Muscle layer of colon (tissue), 2 donors: ENCODE data around the gene STXBP6.

Experiments used
- H3K27ac ChIP-seq: one replicate; pipeline ENCODE4 v1.7.0; 2013; ENCODE audit warnings: low read depth, mild to moderate bottlenecking, low read length, moderate library complexity
- H3K27me3 ChIP-seq, 2 donors: one replicate each; pipeline ENCODE4 v1.7.0; 2013; ENCODE audit warnings: low read length in 2 of 2, mild to moderate bottlenecking in 2 of 2; ENCODE audit not compliant: insufficient read depth in 2 of 2, control insufficient read depth in 1 of 2
- H3K36me3 ChIP-seq: one replicate; pipeline ENCODE4 v1.7.0; 2013; ENCODE audit warnings: mild to moderate bottlenecking, low read length; ENCODE audit not compliant: insufficient read depth
- H3K4me1 ChIP-seq: one replicate; pipeline ENCODE4 v1.7.0; 2013; ENCODE audit warnings: mild to moderate bottlenecking, low read length; ENCODE audit not compliant: insufficient read depth
- H3K4me3 ChIP-seq, 2 donors: one replicate each; pipeline ENCODE4 v1.7.0; 2013; ENCODE audit warnings: low read length in 2 of 2, low read depth in 1 of 2, mild to moderate bottlenecking in 1 of 2, moderate library complexity in 1 of 2
- H3K9ac ChIP-seq: one replicate; pipeline ENCODE4 v1.7.0; 2013; ENCODE audit warnings: low read length
- H3K9me3 ChIP-seq: one replicate; pipeline ENCODE4 v1.7.0; 2013; ENCODE audit warnings: mild to moderate bottlenecking, low read length
- donor health status: abdominal sarcoma.
- donor health status: Adenocarcinoma of cecum.

Gene STXBP6

GRCh38 chr14:25037032-25037431 lies 12.9 kb downstream of the STXBP6 start:
- H3K27ac ChIP-seq = no peak overlapping the region
- no peaks in the 10 kb centered on the region for H3K36me3 ChIP-seq
- H3K9me3 ChIP-seq = no peaks in the 10 kb centered on the region
- H3K27me3 ChIP-seq = no peaks in the 10 kb centered on the region
- peaks cover 14% of the 10 kb centered on the region for H3K4me1 ChIP-seq
- no peak overlapping the region for H3K9ac ChIP-seq
- no peak overlapping the region for H3K4me3 ChIP-seq

GRCh38 chr14:25034803-25035681 lies 14.9 kb downstream of the STXBP6 start:
- H3K27me3 ChIP-seq = no peaks in the 10 kb centered on the region
- no peak overlapping the region for H3K27ac ChIP-seq
- H3K9me3 ChIP-seq = no peaks in the 10 kb centered on the region
- no peaks in the 10 kb centered on the region for H3K36me3 ChIP-seq
- peaks cover 8% of the 10 kb centered on the region for H3K4me1 ChIP-seq
- H3K9ac ChIP-seq = no peak overlapping the region
- no peak overlapping the region for H3K4me3 ChIP-seq

GRCh38 chr14:25033358-25033757 lies 16.6 kb downstream of the STXBP6 start:
- Histone ChIP-seq H3K36me3 (no peaks in the 10 kb centered on the region), H3K4me1 (peaks cover 8% of the 10 kb centered on the region), H3K27ac (no peak overlapping the region), H3K27me3 (no peaks in the 10 kb centered on the region), H3K9me3 (no peaks in the 10 kb centered on the region), H3K9ac (no peak overlapping the region), H3K4me3 (no peak overlapping the region)

GRCh38 chr14:25032092-25032784 lies 17.7 kb downstream of the STXBP6 start:
- Histone ChIP-seq H3K9ac (no peak overlapping the region), H3K27me3 (no peaks in the 10 kb centered on the region), H3K4me1 (peaks cover 5% of the 10 kb centered on the region), H3K27ac (no peak overlapping the region), H3K4me3 (no peak overlapping the region), H3K9me3 (no peaks in the 10 kb centered on the region), H3K36me3 (no peaks in the 10 kb centered on the region)

GRCh38 chr14:25026476-25027137 lies 23.3 kb downstream of the STXBP6 start:
- H3K9me3 ChIP-seq = no peaks in the 10 kb centered on the region
- H3K36me3 ChIP-seq = no peaks in the 10 kb centered on the region
- no peak overlapping the region for H3K4me3 ChIP-seq
- H3K4me1 ChIP-seq = no peaks in the 10 kb centered on the region
- no peak overlapping the region for H3K27ac ChIP-seq
- H3K9ac ChIP-seq = no peak overlapping the region
- no peaks in the 10 kb centered on the region for H3K27me3 ChIP-seq

- Histone ChIP-seq H3K4me1 (no peaks in the 10 kb centered on the region), H3K27me3 (no peaks in the 10 kb centered on the region), H3K9me3 (no peaks in the 10 kb centered on the region), H3K4me3 (no peak overlapping the region), H3K9ac (no peak overlapping the region), H3K36me3 (no peaks in the 10 kb centered on the region), H3K27ac (no peak overlapping the region)
Measured at GRCh38 chr14:25019892-25020291, 30.1 kb downstream of the STXBP6 start.

GRCh38 chr14:25017562-25017961 lies 32.4 kb downstream of the STXBP6 start:
- Histone ChIP-seq H3K4me1 (no peaks in the 10 kb centered on the region), H3K36me3 (no peaks in the 10 kb centered on the region), H3K9ac (no peak overlapping the region), H3K27ac (no peak overlapping the region), H3K9me3 (no peaks in the 10 kb centered on the region), H3K27me3 (no peaks in the 10 kb centered on the region), H3K4me3 (no peak overlapping the region)

- H3K9me3 ChIP-seq = no peaks in the 10 kb centered on the region
Measured at GRCh38 chr14:25015761-25016160, 34.2 kb downstream of the STXBP6 start.

GRCh38 chr14:25014440-25014839 lies 35.5 kb downstream of the STXBP6 start:
- no peaks in the 10 kb centered on the region for H3K27me3 ChIP-seq
- no peak overlapping the region for H3K27ac ChIP-seq
- H3K9me3 ChIP-seq = no peaks in the 10 kb centered on the region
- H3K4me3 ChIP-seq = no peak overlapping the region
- H3K9ac ChIP-seq = no peak overlapping the region
- H3K4me1 ChIP-seq = peaks cover 7% of the 10 kb centered on the region
- no peaks in the 10 kb centered on the region for H3K36me3 ChIP-seq

More at GRCh38 chr14:25015761-25016160, 34.2 kb downstream of the STXBP6 start:
- no peaks in the 10 kb centered on the region for H3K36me3 ChIP-seq
- no peaks in the 10 kb centered on the region for H3K4me1 ChIP-seq
- H3K27me3 ChIP-seq = no peaks in the 10 kb centered on the region
- H3K27ac ChIP-seq = no peak overlapping the region
- no peak overlapping the region for H3K4me3 ChIP-seq
- H3K9ac ChIP-seq = no peak overlapping the region

- Histone ChIP-seq H3K36me3 (no peaks in the 10 kb centered on the region), H3K9me3 (no peaks in the 10 kb centered on the region), H3K4me1 (peaks cover 14% of the 10 kb centered on the region), H3K27me3 (no peaks in the 10 kb centered on the region), H3K9ac (no peak overlapping the region), H3K27ac (no peak overlapping the region), H3K4me3 (no peak overlapping the region)
Measured at GRCh38 chr14:25011095-25011494, 38.9 kb downstream of the STXBP6 start.

- Histone ChIP-seq H3K36me3 (no peaks in the 10 kb centered on the region), H3K9ac (no peak overlapping the region), H3K27me3 (no peaks in the 10 kb centered on the region), H3K27ac (no peak overlapping the region), H3K4me3 (no peak overlapping the region), H3K4me1 (peaks cover 14% of the 10 kb centered on the region), H3K9me3 (no peaks in the 10 kb centered on the region)
Measured at GRCh38 chr14:25010471-25010870, 39.5 kb downstream of the STXBP6 start.
